A549 (cell line): ENCODE measurements around the gene RABL6.

Experiments
- CTCF ChIP-seq: fragments of >200 bp; sonication (Bioruptor Twin); formaldehyde crosslinking; IDR thresholded peaks from 3 replicates; pipeline ENCODE4 v1.5.1; 2016
- E2F6 ChIP-seq: IDR thresholded peaks from 2 replicates; pipeline ENCODE4 v1.6.1; 2012; ENCODE audit warnings: low read depth, borderline replicate concordance
- EP300 ChIP-seq, 2 experiments: fragments of >200 bp; sonication (Bioruptor Twin); formaldehyde crosslinking; IDR thresholded peaks; 2 replicates in 1 of 2; 3 replicates in 1 of 2; pipeline ENCODE4 v1.6.1; 2016 to 2017
- NFE2L2 ChIP-seq: fragments of 150-350 bp; conservative IDR thresholded peaks from 2 replicates; pipeline ENCODE4 v1.6.1; 2014; ENCODE audit warnings: low read length
- PBX3 ChIP-seq: IDR thresholded peaks from 2 replicates; pipeline ENCODE4 v1.6.1; 2012
- POLR2A ChIP-seq: IDR thresholded peaks from 2 replicates; pipeline ENCODE4 v1.6.1; 2012; ENCODE audit warnings: mild to moderate bottlenecking, low read length
- POLR2AphosphoS2 ChIP-seq: conservative IDR thresholded peaks from 2 replicates; pipeline ENCODE4 v1.6.1; 2012; ENCODE audit warnings: low read length, improper control_type of control experiment, inconsistent platforms
- RAD21 ChIP-seq, 2 experiments: fragments of >200 bp in 1 of 2; sonication (Bioruptor Twin) in 1 of 2; formaldehyde crosslinking in 1 of 2; IDR thresholded peaks in 1 of 2; conservative IDR thresholded peaks in 1 of 2; 2 replicates in 1 of 2; 3 replicates in 1 of 2; pipeline ENCODE4 v1.6.1; 2012 to 2018; ENCODE audit warnings: inconsistent platforms in 1 of 2
- RFX5 ChIP-seq: fragments of 450-650 bp; IDR thresholded peaks from 2 replicates; pipeline ENCODE4 v1.7.1; 2014; ENCODE audit warnings: antibody characterized with exemption, mild to moderate bottlenecking, moderate library complexity
- SMC3 ChIP-seq: fragments of >200 bp; sonication (Bioruptor Twin); formaldehyde crosslinking; IDR thresholded peaks from 3 replicates; pipeline ENCODE4 v1.6.1; 2018; ENCODE audit warnings: inconsistent platforms

DNA sequence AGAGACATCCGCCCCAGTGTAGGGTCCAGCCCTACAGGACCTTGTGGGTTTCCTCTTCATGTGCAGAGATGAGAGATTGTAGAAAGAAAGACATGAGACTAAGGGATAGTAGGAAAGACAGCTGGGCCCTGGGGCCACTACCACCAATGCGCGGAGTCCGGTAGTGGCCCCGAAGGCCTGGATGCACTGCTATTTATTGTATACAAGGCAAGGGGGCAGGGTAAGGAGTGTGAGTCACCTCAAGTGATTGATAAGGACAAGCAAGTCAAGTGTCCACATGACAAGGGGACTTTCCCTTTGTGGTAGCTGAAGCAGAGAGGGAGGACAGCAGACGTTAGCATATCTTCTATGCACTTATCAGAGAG, 22.8 kb upstream of the RABL6 start:
- no peak for TF ChIP-seq CTCF
- TF ChIP-seq E2F6: no peak
- TF ChIP-seq NFE2L2: no peak
- TF ChIP-seq POLR2A: no peak
- TF ChIP-seq EP300 (IDR thresholded peaks at IDR 0.05): no peak
- TF ChIP-seq RAD21 (conservative IDR thresholded peaks at IDR 0.05 in 1 of 2, IDR thresholded peaks at IDR 0.05 in 1 of 2): no peak
- no peak for TF ChIP-seq RFX5
- TF ChIP-seq POLR2AphosphoS2: no peak
- TF ChIP-seq SMC3: no peak
- TF ChIP-seq PBX3: no peak
